Activated T-cell treated with anti-CD3 and anti-CD28 coated beads, Interleukin-2, amount 50 U/mL, for 72 hours (primary cell): ENCODE data around the gene SLC43A2. TPM values are rescaled to one million over a fixed set of nuclear protein-coding genes. Genes with fewer than 3 reads are reported as not detected.
A peak's percentile ranks its signal among the peaks of the same experiment; 100 is the strongest.
"Not testable (repeated sequence)": the region's sequence is repeated elsewhere in the genome, so short reads cannot be mapped to it uniquely, and the experiment has no call there.

Experiments
- ATAC-seq, 2 donors: fragments of 150-1000 bp; cut with Tn5 transposase; replicated peaks in 1 of 2; 2 replicates each; pipeline ENCODE4 v1.10.0; 2021; ENCODE audit warnings: moderate library complexity in 2 of 2, mild to moderate bottlenecking in 1 of 2
- DNase-seq, 2 donors: peaks; one replicate each; pipeline ENCODE4 v3.0.0; 2021 to 2022; ENCODE audit warnings: mixed read lengths in 1 of 2
- H3K27ac Mint-ChIP-seq: one replicate; pipeline ENCODE4 v1.8.0; 2022; ENCODE audit warnings: mild to moderate bottlenecking, moderate library complexity, mixed read lengths
- H3K27me3 Mint-ChIP-seq: one replicate; pipeline ENCODE4 v1.8.0; 2022; ENCODE audit warnings: low read depth, mixed read lengths
- H3K36me3 Mint-ChIP-seq, 2 donors: one replicate each; pipeline ENCODE4 v1.8.0; 2022; ENCODE audit warnings: mixed read lengths in 2 of 2, mild to moderate bottlenecking in 1 of 2; ENCODE audit not compliant: insufficient read depth in 2 of 2
- H3K4me1 Mint-ChIP-seq: one replicate; pipeline ENCODE4 v1.8.0; 2022; ENCODE audit warnings: low read depth, mixed read lengths
- H3K4me3 Mint-ChIP-seq, 2 donors: one replicate each; pipeline ENCODE4 v1.8.0; 2022; ENCODE audit warnings: mild to moderate bottlenecking in 2 of 2, mixed read lengths in 2 of 2, moderate library complexity in 2 of 2
- H3K9me3 Mint-ChIP-seq, 2 donors: one replicate each; pipeline ENCODE4 v1.8.0; 2022; ENCODE audit warnings: mixed read lengths in 2 of 2
- total RNA-seq, 2 donors: library from RNA; stranded (reverse); gene quantifications; one replicate each; pipeline ENCODE4 v1.2.3, GENCODE V29; 2022

SLC43A2 gene
- total RNA-seq, 2 donors from 2014 or later, result 3.4 to 3.8 TPM

DNA sequence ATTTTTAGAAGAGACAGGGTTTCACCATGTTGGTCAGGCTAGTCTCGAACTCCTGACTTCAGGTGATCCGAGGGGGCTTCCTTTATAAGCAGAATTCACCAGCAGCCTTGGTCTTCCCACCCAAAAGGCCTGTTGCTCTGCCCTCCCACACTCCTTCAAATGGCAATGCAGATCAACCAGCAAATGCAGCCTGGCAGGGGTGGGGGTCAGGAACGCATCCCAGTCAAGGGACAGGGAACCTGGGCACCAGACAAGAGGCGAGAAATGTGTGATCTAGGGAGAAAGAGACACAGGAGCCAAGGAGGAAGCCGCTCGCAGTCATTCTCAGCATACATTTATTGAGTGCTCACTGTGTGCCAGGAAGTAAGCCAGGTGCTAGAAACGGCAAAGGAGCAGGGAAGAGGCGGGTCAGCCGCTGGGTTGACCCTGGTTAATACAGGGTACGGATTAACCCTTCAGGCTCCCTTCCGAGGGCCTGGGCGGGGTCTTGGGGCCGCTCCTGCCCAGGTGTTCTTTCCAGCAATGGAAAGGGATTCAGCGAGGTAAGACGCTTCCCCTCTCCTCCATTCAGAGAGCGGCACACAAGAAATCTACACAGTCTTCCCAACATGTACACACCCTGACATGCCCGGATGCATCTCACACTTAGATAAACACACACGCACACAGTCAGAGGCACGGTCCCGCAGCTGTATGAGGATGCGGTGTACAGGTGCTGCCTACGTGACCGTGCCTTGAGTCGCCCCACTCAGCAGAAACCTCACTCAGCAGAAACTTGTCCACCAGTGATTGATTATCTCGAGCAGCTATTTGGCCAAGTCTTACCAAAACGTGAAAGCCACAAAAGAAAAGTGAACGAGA lies 59.5 kb downstream of the SLC43A2 start:
- Mint-ChIP-seq H3K4me1 (peaks cover 25% of the 10 kb centered on the region), H3K36me3 (no peaks in the 10 kb centered on the region), H3K27me3 (no peaks in the 10 kb centered on the region), H3K27ac (no peak overlapping the region), H3K4me3 (no peak overlapping the region), H3K9me3 (no peaks in the 10 kb centered on the region)
- ATAC-seq (no peak), DNase-seq (no peak)

GRCh38 chr17:1566505-1567199 lies 62.0 kb downstream of the SLC43A2 start:
- peak overlapping the region; percentile 70 to 78 for H3K4me3 Mint-ChIP-seq
- H3K9me3 Mint-ChIP-seq, result no peaks in the 10 kb centered on the region
- H3K27ac Mint-ChIP-seq, result peak overlapping the region; percentile 17
- peaks cover 36% of the 10 kb centered on the region for H3K4me1 Mint-ChIP-seq
- H3K36me3 Mint-ChIP-seq, result no peaks in the 10 kb centered on the region
- H3K27me3 Mint-ChIP-seq, result peaks cover 5% of the 10 kb centered on the region
- peak; percentile 47 to 54 for DNase-seq
- peak; percentile 59 to 66 for ATAC-seq

GRCh38 chr17:1565877-1566276 lies 62.8 kb downstream of the SLC43A2 start:
- no peaks in the 10 kb centered on the region for H3K36me3 Mint-ChIP-seq
- no peaks in the 10 kb centered on the region for H3K9me3 Mint-ChIP-seq
- peaks cover 44% of the 10 kb centered on the region for H3K4me1 Mint-ChIP-seq
- H3K27ac Mint-ChIP-seq, result no peak overlapping the region
- ATAC-seq (no peak), DNase-seq (no peak)
- H3K4me3 Mint-ChIP-seq, result peak overlapping the region; percentile 12 to 22
- H3K27me3 Mint-ChIP-seq, result peaks cover 5% of the 10 kb centered on the region

DNA sequence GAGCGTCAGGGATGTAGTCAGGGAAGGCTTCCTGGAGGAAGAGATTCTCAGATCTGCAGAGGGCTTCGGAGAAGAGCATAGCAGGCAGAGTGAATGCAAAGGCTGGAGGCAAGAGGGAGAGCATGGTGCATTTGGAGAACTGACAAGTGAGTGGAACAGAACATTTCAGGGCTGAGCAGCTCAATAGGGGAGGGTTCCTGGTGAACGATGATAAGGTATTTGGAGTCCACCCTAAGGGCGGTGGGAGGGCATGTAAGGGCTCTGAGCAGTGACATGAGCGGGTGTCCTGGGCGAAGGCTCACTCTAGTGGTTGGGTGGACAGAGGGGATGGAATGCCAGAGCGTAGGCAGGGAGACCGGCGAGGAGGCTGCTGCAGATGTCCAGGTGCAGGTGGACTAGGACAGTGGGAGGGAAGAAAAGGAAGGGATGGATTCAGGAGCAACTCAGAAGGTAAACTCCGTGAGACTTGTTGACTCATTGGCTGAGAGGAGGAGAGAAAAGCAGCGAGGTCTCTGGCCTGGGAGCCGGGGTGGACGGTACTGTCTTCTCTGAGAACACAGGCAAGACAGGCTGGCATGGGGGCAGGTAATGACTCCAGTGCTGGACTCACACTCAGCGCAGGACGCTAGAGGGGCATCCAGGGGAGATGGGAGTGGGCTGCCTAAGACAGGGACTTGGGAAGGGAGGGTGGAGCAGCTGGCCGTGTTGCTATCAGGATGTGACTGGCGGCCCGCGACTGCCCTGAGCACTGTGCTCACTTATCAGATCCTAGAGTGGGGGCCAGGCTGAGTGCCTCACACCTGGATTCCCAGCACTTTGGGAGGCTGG lies 64.6 kb downstream of the SLC43A2 start:
- H3K4me3 Mint-ChIP-seq, result peak overlapping the region in 1 of 2 donors; percentile 43
- H3K36me3 Mint-ChIP-seq, result no peaks in the 10 kb centered on the region
- H3K4me1 Mint-ChIP-seq, result peaks cover 49% of the 10 kb centered on the region
- no peak for ATAC-seq
- no peaks in the 10 kb centered on the region for H3K9me3 Mint-ChIP-seq
- no peak overlapping the region for H3K27ac Mint-ChIP-seq
- H3K27me3 Mint-ChIP-seq, result peaks cover 5% of the 10 kb centered on the region
- DNase-seq, result no peak

DNA sequence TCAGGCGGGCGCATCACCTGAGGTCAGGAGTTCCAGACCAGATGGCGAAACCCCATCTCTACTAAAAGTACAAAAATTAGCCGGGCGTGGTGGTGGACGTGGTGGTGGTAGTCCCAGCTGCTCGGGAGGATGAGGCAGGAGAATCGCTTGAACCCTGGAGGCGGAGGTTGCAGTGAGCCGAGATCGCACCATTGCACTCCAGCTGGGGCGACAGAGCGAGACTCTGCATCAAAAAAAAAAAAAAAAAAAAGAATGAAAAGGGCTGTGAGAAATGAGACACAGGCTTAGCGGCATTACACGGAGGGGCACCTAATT lies 65.2 kb downstream of the SLC43A2 start:
- not testable (repeated sequence) for H3K27ac Mint-ChIP-seq, H3K9me3 Mint-ChIP-seq, DNase-seq, ATAC-seq, H3K36me3 Mint-ChIP-seq, H3K27me3 Mint-ChIP-seq
- peak overlapping the region; percentile 73 to 77 for H3K4me3 Mint-ChIP-seq
- H3K4me1 Mint-ChIP-seq, result peaks cover 49% of the 10 kb centered on the region

DNA sequence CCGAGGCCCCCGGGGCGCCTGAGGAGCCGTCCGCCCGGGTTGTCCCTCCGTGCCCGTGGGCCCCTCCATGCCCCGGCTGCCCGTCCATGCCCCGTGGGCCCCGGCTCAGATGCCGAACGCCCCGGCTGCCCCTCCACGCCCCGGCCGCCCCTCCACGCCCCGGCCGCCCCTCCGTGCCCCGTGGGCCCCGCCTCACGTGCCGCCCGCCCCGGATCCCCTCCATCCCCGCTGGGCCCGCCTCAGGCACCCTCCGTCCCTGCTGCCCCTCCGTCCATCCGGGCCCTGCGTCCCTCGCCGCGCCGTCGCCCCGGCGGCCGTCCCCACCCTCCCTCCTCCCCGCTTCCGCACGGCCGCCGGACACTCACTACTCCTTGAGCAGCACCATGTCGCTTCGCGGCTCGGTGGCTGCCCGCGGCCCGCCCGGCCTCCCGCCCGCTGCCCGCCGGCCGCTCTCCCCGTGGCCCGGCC lies 66.4 kb downstream of the SLC43A2 start:
- Mint-ChIP-seq H3K27ac (no peak overlapping the region), H3K4me1 (peaks cover 38% of the 10 kb centered on the region), H3K36me3 (peaks cover 0 to 1% of the 10 kb centered on the region in 2 donors), H3K27me3 (peaks cover 5% of the 10 kb centered on the region), H3K9me3 (no peaks in the 10 kb centered on the region), H3K4me3 (peak overlapping the region; percentile 73 to 89)
- ATAC-seq (peak; percentile 52 to 66), DNase-seq (no peak)

GRCh38 chr17:1561420-1562175 lies 67.0 kb downstream of the SLC43A2 start:
- peak; percentile 37 to 40 for ATAC-seq
- peak overlapping the region; percentile 83 to 89 for H3K4me3 Mint-ChIP-seq

GRCh38 chr17:1560858-1561355 lies 67.7 kb downstream of the SLC43A2 start:
- no peak overlapping the region for H3K27ac Mint-ChIP-seq
- peaks cover 5% of the 10 kb centered on the region for H3K27me3 Mint-ChIP-seq
- peaks cover 29% of the 10 kb centered on the region for H3K4me1 Mint-ChIP-seq
- ATAC-seq, result no peak
- H3K4me3 Mint-ChIP-seq, result peak overlapping the region; percentile 83 to 89
- no peak for DNase-seq
- H3K36me3 Mint-ChIP-seq, result peaks cover 0 to 4% of the 10 kb centered on the region in 2 donors
- H3K9me3 Mint-ChIP-seq, result no peaks in the 10 kb centered on the region

More at GRCh38 chr17:1561420-1562175, 67.0 kb downstream of the SLC43A2 start:
- no peak overlapping the region for H3K27ac Mint-ChIP-seq
- H3K9me3 Mint-ChIP-seq, result no peaks in the 10 kb centered on the region
- peaks cover 0 to 4% of the 10 kb centered on the region in 2 donors for H3K36me3 Mint-ChIP-seq
- peaks cover 33% of the 10 kb centered on the region for H3K4me1 Mint-ChIP-seq
- peaks cover 5% of the 10 kb centered on the region for H3K27me3 Mint-ChIP-seq
- peak; percentile 62 to 63 for DNase-seq

DNA sequence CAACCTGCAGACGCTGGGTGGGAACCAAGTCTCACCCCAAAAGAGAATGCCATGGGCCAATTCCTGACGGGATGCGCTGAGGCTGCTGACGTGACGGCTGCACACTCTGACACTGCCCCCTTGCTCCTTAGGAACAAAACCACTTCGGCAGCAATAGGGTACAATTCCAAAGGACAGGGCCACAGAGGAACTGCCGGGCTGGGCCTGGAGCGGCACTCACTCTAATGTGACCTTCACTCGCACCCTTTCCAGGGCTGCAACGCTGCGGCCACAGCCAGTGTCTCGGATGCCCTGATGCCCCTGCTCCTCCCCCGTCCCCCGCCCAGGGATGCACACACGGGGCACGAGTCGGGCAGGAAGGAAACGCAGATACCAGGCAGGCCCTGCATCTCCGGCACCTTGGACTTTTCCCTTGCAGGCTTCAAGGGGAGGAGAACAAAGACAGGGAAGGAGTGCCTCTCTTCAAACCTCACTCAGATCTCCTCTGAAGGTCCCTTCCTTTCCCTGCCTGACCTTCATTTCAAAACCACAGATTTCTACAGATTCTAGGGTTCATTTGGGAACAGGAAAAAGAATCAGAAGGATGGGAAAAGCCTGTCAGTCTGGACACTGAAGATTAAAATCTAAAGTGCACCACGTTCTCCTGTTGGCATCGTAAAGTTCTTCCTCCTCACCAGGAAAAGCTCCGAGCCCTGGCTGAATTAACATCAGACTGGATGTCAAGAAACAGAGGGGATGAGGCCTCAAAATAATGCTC lies 68.4 kb downstream of the SLC43A2 start:
- Mint-ChIP-seq H3K36me3 (peaks cover 0 to 4% of the 10 kb centered on the region in 2 donors), H3K27me3 (peaks cover 5% of the 10 kb centered on the region), H3K4me3 (no peak overlapping the region), H3K4me1 (peaks cover 24% of the 10 kb centered on the region), H3K27ac (no peak overlapping the region), H3K9me3 (no peaks in the 10 kb centered on the region)
- DNase-seq (no peak), ATAC-seq (no peak)

DNA sequence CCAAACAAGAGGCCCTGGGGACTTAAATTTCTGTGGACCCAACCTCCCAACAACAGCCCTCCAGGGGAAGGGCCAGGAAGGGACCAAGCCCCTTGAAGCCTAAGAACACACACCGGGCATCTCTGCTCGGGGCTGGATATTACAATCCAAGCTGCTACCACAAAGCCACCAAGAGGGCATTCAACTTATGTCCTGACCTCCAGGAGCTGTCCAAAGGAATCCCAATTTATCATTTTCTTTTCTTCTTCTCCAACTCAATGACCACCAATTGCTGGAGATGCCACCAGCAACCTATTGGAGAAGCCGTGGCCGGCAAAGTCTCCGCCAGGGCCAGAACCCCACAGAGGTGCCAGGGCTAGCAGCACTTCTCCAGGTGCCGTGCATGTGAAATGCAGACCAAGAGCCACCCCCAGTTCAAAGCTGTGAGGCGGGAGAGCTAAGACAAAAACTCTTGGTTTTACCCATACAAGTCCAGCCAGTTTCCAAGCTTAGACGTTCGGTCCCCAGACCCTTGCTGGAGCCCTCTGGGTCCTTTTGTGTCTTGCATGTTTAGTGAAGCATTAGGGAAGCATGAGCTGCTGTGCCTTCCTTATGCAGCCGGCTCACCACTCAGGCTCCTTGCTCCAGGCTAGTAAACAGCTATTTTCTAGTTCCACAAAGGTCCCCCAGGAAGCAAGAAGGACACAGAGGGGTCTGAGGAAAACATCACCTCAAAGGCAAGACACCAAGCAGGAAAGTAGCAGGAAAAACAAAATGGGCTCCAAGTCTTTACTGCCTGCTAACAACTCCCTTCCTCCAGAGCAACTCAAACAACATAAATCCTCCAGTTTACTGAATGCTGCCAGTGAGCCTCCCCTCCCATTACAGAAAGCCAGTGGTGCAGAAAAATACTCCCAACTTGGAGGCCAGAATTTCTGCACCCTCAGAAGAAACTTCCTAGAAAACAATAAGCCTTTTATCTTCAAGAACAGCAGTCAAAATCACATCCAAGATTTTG lies 69.3 kb downstream of the SLC43A2 start:
- H3K4me3 Mint-ChIP-seq, result no peak overlapping the region

GRCh38 chr17:1558401-1558800 lies 70.2 kb downstream of the SLC43A2 start:
- Mint-ChIP-seq H3K4me3 (no peak overlapping the region), H3K9me3 (no peaks in the 10 kb centered on the region), H3K27ac (no peak overlapping the region), H3K27me3 (no peaks in the 10 kb centered on the region), H3K36me3 (peaks cover 0 to 4% of the 10 kb centered on the region in 2 donors), H3K4me1 (peaks cover 16% of the 10 kb centered on the region)
- ATAC-seq (no peak), DNase-seq (no peak)

More for the DNA sequence above, 69.3 kb downstream of the SLC43A2 start:
- Mint-ChIP-seq H3K4me1 (peaks cover 24% of the 10 kb centered on the region), H3K36me3 (peaks cover 0 to 4% of the 10 kb centered on the region in 2 donors), H3K9me3 (no peaks in the 10 kb centered on the region), H3K27ac (no peak overlapping the region), H3K27me3 (peaks cover 5% of the 10 kb centered on the region)
- DNase-seq, result no peak
- ATAC-seq, result no peak
